Stimulated activated naive CD8-positive, alpha-beta T cell treated with anti-CD3 and anti-CD28 coated beads, Interleukin-15, Interleukin-2, amounts not matched to agents 100 ng/mL and 50 ng/mL, for 24 hours (primary cell): ENCODE data around the gene SUCNR1.
"Not testable (repeated sequence)": the region's sequence is repeated elsewhere in the genome, so short reads cannot be mapped to it uniquely, and the experiment has no call there.

Experiments used
- H3K27ac Mint-ChIP-seq: one replicate; pipeline ENCODE4 v1.8.0; 2021; ENCODE audit warnings: mild to moderate bottlenecking, mixed read lengths
- H3K27me3 Mint-ChIP-seq: one replicate; pipeline ENCODE4 v1.8.0; 2021; ENCODE audit warnings: mixed read lengths
- H3K36me3 Mint-ChIP-seq: one replicate; pipeline ENCODE4 v1.8.0; 2021; ENCODE audit warnings: low read depth, mixed read lengths
- H3K4me1 Mint-ChIP-seq: one replicate; pipeline ENCODE4 v1.8.0; 2021; ENCODE audit warnings: low read depth, mixed read lengths
- H3K4me3 Mint-ChIP-seq: one replicate; pipeline ENCODE4 v1.8.0; 2021; ENCODE audit warnings: mild to moderate bottlenecking, mixed read lengths
- H3K9me3 Mint-ChIP-seq: one replicate; pipeline ENCODE4 v1.8.0; 2021; ENCODE audit warnings: mixed read lengths

SUCNR1 gene

DNA sequence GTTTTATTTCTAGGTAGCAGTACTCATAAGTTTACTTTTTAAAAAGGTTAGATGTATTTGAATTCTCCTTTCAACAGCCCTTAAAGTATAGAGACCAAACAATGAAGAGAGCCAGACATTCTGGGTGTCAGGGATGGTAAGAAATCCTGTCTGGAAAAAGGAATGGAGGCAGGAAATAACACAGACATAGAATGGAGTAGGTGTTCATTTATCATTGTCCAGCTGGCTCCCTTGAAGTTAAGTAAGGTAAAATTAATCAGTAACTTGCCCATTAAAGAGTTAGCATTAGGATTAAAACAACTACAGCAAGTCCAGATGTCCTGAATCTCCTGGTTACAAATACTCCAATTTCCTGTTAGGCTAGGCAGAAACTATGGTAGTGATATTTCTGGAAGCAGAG lies 13.5 kb upstream of the SUCNR1 start:
- Mint-ChIP-seq H3K36me3 (no peaks in the 10 kb centered on the region), H3K4me3 (no peak overlapping the region), H3K27me3 (no peaks in the 10 kb centered on the region), H3K9me3 (no peaks in the 10 kb centered on the region), H3K4me1 (no peaks in the 10 kb centered on the region), H3K27ac (no peak overlapping the region)

GRCh38 chr3:151863611-151864010 lies 9.8 kb upstream of the SUCNR1 start:
- H3K9me3 Mint-ChIP-seq = no peaks in the 10 kb centered on the region

GRCh38 chr3:151864423-151865101 lies 8.9 kb upstream of the SUCNR1 start:
- Mint-ChIP-seq H3K4me3 (no peak overlapping the region), H3K27me3 (peaks cover 4% of the 10 kb centered on the region), H3K36me3 (no peaks in the 10 kb centered on the region), H3K4me1 (no peaks in the 10 kb centered on the region), H3K9me3 (no peaks in the 10 kb centered on the region), H3K27ac (no peak overlapping the region)

More at GRCh38 chr3:151863611-151864010, 9.8 kb upstream of the SUCNR1 start:
- H3K27me3 Mint-ChIP-seq = peaks cover 4% of the 10 kb centered on the region
- no peak overlapping the region for H3K4me3 Mint-ChIP-seq
- H3K27ac Mint-ChIP-seq = no peak overlapping the region
- no peaks in the 10 kb centered on the region for H3K36me3 Mint-ChIP-seq
- H3K4me1 Mint-ChIP-seq = no peaks in the 10 kb centered on the region

GRCh38 chr3:151866711-151867410 lies 6.6 kb upstream of the SUCNR1 start:
- no peak overlapping the region for H3K27ac Mint-ChIP-seq
- no peaks in the 10 kb centered on the region for H3K36me3 Mint-ChIP-seq

DNA sequence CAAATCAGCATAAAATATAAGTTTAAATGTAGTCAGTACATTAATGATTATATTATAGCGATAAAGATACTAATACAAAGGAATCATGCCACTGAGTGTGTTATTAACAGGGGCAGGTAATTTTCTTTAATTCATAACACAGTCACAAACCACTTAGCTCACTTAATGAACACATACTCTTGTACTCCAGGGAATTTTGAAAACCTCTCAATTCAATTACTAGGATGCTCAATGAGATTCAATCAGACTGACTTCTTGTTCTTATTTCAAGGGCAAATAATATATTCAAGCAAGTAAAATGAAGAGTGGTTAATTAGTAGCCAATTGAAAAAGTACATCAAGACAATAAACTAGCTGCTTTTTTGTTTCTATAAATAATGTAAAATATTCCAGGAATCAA lies 5.8 kb upstream of the SUCNR1 start:
- Mint-ChIP-seq H3K4me3 (no peak overlapping the region), H3K9me3 (no peaks in the 10 kb centered on the region), H3K27me3 (peaks cover 4% of the 10 kb centered on the region), H3K4me1 (peaks cover 14% of the 10 kb centered on the region), H3K27ac (no peak overlapping the region), H3K36me3 (no peaks in the 10 kb centered on the region)

More at GRCh38 chr3:151866711-151867410, 6.6 kb upstream of the SUCNR1 start:
- Mint-ChIP-seq H3K4me1 (peaks cover 7% of the 10 kb centered on the region), H3K9me3 (no peaks in the 10 kb centered on the region), H3K27me3 (peaks cover 4% of the 10 kb centered on the region), H3K4me3 (no peak overlapping the region)

- Mint-ChIP-seq H3K4me1 (peaks cover 15% of the 10 kb centered on the region), H3K27me3 (peaks cover 4% of the 10 kb centered on the region), H3K36me3 (no peaks in the 10 kb centered on the region), H3K4me3 (no peak overlapping the region), H3K27ac (no peak overlapping the region), H3K9me3 (no peaks in the 10 kb centered on the region)
Observed at GRCh38 chr3:151869181-151869580, 4.3 kb upstream of the SUCNR1 start.

DNA sequence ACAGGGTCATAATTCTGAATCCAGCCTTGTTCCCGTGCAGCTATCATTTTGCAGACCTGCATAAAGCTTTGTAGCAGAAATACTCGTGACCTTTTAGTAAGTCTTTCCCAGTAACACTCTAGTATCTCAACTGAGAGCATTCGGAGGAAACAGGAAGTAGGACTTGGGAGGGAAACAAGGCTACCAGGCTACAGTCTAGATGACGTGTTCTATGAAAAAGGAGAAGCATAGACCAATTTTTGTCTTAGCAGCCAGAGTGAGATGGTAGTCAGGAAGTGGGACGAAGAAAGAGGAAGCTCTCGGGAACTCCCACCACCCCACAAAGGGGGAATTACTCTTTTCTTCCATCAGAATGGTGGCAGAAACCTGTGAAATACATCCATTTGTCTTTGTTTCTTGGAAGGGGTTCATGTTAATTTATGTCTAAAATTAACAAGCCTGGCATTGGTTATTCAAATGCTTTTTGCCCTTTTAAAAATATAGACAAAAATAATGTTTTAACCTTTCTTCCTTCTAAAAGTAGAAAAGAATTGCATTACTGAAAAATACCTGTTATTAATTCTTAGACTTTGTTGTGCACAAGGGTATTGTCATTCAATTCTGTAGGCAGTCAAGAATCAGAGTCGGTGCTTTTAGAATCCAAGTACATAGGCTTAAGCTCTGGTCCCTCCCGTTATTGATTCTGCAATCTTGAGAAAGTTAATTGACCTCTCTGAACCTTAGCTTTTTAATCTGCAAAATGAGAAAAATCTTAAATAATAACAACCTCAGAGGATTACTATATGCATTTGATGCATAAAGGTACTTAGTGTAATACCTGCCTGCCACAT lies 1.6 kb upstream of the SUCNR1 start:
- Mint-ChIP-seq H3K4me3 (peak overlapping the region; percentile 47), H3K4me1 (peaks cover 22% of the 10 kb centered on the region), H3K36me3 (no peaks in the 10 kb centered on the region), H3K27ac (peak overlapping the region; percentile 71), H3K27me3 (peaks cover 7% of the 10 kb centered on the region), H3K9me3 (no peaks in the 10 kb centered on the region)

DNA sequence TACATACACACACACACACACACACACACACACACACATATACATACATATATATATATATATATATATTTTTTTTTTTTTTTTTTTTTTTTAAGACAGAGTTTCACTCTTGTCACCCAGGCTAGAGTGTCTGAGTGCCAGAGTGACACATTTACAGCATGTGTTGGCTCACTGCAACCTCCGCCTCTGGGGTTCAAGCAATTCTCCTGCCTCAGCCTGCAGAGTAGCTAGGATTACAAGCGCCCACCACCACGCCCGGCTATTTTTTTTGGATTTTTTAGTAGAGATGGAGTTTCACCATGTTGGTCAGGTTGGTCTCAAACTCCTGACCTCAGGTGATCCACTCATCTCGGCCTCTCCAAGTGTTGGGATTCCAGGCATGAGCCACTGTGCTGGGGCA lies 636 bp downstream of the SUCNR1 start:
- peaks cover 24% of the 10 kb centered on the region for H3K4me1 Mint-ChIP-seq
- H3K9me3 Mint-ChIP-seq, H3K36me3 Mint-ChIP-seq, H3K4me3 Mint-ChIP-seq, H3K27ac Mint-ChIP-seq, H3K27me3 Mint-ChIP-seq: not testable (repeated sequence)

DNA sequence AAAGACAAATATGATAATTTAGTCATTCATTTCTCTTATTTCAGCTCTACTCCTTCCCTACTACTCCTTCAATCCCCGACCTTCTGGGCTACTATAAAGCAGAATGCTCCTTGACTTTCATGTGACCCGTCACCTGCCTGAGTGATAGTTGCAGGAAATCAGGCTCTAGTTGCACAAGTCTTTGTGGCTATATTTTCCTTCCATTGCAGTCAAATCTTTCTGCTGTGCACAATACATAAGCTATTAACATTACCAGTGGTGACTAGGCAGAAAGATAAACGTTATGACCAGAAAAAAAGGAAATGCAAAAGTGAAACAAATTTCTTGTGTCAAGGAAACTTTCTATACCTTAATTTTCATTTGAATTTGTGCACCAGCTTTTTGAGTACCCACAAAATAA lies 2.3 kb downstream of the SUCNR1 start:
- peak overlapping the region; percentile 76 for H3K27ac Mint-ChIP-seq
- H3K27me3 Mint-ChIP-seq = peaks cover 7% of the 10 kb centered on the region
- peaks cover 39% of the 10 kb centered on the region for H3K4me1 Mint-ChIP-seq
- H3K4me3 Mint-ChIP-seq = peak overlapping the region; percentile 42
- H3K9me3 Mint-ChIP-seq = no peaks in the 10 kb centered on the region
- no peaks in the 10 kb centered on the region for H3K36me3 Mint-ChIP-seq

- H3K4me1 Mint-ChIP-seq = peaks cover 28% of the 10 kb centered on the region
- H3K4me3 Mint-ChIP-seq = no peak overlapping the region
- H3K27ac Mint-ChIP-seq = no peak overlapping the region
- H3K27me3 Mint-ChIP-seq = peaks cover 7% of the 10 kb centered on the region
- H3K36me3 Mint-ChIP-seq = no peaks in the 10 kb centered on the region
- no peaks in the 10 kb centered on the region for H3K9me3 Mint-ChIP-seq
Observed at GRCh38 chr3:151877269-151877668, 3.8 kb downstream of the SUCNR1 start.

GRCh38 chr3:151878465-151878864 lies 5.0 kb downstream of the SUCNR1 start:
- H3K36me3 Mint-ChIP-seq = no peaks in the 10 kb centered on the region
- peaks cover 7% of the 10 kb centered on the region for H3K27me3 Mint-ChIP-seq
- H3K9me3 Mint-ChIP-seq = no peaks in the 10 kb centered on the region
- H3K4me3 Mint-ChIP-seq = no peak overlapping the region
- H3K4me1 Mint-ChIP-seq = peaks cover 24% of the 10 kb centered on the region
- no peak overlapping the region for H3K27ac Mint-ChIP-seq

DNA sequence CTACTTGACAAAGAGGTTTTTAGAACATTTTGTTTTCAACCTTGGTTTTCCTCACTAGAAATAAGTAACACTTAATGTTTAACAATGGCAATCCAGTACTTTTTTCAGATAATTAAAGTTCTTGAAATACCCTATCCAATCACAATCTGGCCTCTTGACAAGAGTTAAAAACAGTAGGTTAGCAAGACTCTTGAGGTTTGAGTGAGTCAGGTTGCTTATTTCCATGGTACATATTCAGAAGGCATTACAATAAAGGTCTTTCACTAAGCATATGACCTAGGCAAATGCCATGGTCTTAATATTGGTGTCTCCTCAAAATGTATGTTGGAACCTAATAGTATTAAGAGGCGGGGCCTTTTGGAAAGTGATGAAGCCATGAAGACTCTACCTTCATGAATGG lies 5.6 kb downstream of the SUCNR1 start:
- peaks cover 24% of the 10 kb centered on the region for H3K4me1 Mint-ChIP-seq
- no peaks in the 10 kb centered on the region for H3K9me3 Mint-ChIP-seq
- peak overlapping the region; percentile 22 for H3K27ac Mint-ChIP-seq
- H3K4me3 Mint-ChIP-seq = no peak overlapping the region
- H3K36me3 Mint-ChIP-seq = no peaks in the 10 kb centered on the region
- peaks cover 7% of the 10 kb centered on the region for H3K27me3 Mint-ChIP-seq

DNA sequence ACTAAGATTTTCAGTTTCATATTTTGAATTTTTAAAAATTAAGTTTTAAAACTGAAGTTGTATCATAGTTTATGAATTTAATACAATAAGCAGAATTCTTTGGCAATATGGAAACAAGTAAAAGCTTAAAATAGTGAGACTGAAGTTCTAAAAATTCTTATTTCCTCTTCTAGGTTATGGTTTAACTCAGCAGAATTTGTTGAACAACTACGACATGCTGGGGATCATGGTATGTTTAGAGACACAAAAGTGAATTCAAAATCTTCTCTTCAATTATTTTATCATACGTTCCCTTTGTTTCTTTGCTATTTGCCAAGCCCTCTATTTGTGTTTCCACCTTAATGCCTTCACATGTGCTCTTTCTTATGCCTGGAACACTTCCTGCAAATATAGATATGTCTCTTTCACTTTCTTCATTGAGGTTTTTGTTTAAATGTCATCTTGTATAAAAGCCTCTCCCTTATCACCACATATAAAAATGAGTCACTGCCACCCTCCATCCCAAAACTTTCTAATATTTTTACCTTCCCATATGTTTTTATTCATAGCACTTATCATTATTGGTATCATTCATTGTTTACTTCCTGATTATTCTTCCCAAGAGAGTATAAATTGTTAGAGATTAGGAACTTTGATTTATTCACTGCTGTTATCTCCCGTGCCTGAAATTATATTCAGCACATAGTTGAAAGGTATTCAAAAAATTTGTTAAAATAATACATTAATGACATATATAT lies 6.4 kb downstream of the SUCNR1 start:
- H3K27me3 Mint-ChIP-seq = peaks cover 7% of the 10 kb centered on the region
- no peaks in the 10 kb centered on the region for H3K36me3 Mint-ChIP-seq
- peak overlapping the region; percentile 45 for H3K4me3 Mint-ChIP-seq
- H3K4me1 Mint-ChIP-seq = peaks cover 24% of the 10 kb centered on the region
- H3K27ac Mint-ChIP-seq = peak overlapping the region; percentile 38
- H3K9me3 Mint-ChIP-seq = no peaks in the 10 kb centered on the region

DNA sequence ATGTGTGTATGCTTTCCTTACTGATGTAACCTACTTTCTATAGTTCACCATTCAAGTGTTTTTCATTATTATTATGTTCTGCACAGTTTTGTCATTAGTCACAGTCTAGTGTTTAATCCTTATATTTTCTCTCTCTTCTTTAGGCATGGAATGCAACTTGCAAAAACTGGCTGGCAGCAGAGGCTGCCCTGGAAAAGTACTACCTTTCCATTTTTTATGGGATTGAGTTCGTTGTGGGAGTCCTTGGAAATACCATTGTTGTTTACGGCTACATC lies 6.9 kb downstream of the SUCNR1 start:
- H3K27me3 Mint-ChIP-seq = peaks cover 7% of the 10 kb centered on the region
- peaks cover 24% of the 10 kb centered on the region for H3K4me1 Mint-ChIP-seq
- no peak overlapping the region for H3K27ac Mint-ChIP-seq
- H3K4me3 Mint-ChIP-seq = no peak overlapping the region
- H3K36me3 Mint-ChIP-seq = no peaks in the 10 kb centered on the region
- H3K9me3 Mint-ChIP-seq = no peaks in the 10 kb centered on the region

DNA sequence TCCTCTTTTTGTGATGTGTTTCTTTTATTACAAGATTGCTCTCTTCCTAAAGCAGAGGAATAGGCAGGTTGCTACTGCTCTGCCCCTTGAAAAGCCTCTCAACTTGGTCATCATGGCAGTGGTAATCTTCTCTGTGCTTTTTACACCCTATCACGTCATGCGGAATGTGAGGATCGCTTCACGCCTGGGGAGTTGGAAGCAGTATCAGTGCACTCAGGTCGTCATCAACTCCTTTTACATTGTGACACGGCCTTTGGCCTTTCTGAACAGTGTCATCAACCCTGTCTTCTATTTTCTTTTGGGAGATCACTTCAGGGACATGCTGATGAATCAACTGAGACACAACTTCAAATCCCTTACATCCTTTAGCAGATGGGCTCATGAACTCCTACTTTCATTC lies 7.7 kb downstream of the SUCNR1 start:
- Mint-ChIP-seq H3K36me3 (no peaks in the 10 kb centered on the region), H3K4me3 (no peak overlapping the region), H3K27ac (no peak overlapping the region), H3K27me3 (peaks cover under 1% of the 10 kb centered on the region), H3K9me3 (no peaks in the 10 kb centered on the region), H3K4me1 (peaks cover 21% of the 10 kb centered on the region)
